OCI-LY7 (cell line): Measurements from ENCODE around the gene TCAIM.

Experiments used
- EZH2phosphoT487 ChIP-seq: fragments of 200-600 bp; sonication (generic); IDR thresholded peaks from 2 replicates; pipeline ENCODE4 v1.6.1; 2018; ENCODE audit warnings: low read depth, borderline replicate concordance, mild to moderate bottlenecking, mixed run types, antibody characterized with exemption, low read length, moderate library complexity, mixed read lengths
- TF ChIP-seq, protein P1 (sequence below): fragments of 200-600 bp; sonication (generic); conservative IDR thresholded peaks from 2 replicates; pipeline ENCODE4 v1.5.1; 2014; ENCODE audit warnings: mild to moderate bottlenecking, antibody characterized with exemption, low read length, moderate library complexity, mixed read lengths

DNA sequence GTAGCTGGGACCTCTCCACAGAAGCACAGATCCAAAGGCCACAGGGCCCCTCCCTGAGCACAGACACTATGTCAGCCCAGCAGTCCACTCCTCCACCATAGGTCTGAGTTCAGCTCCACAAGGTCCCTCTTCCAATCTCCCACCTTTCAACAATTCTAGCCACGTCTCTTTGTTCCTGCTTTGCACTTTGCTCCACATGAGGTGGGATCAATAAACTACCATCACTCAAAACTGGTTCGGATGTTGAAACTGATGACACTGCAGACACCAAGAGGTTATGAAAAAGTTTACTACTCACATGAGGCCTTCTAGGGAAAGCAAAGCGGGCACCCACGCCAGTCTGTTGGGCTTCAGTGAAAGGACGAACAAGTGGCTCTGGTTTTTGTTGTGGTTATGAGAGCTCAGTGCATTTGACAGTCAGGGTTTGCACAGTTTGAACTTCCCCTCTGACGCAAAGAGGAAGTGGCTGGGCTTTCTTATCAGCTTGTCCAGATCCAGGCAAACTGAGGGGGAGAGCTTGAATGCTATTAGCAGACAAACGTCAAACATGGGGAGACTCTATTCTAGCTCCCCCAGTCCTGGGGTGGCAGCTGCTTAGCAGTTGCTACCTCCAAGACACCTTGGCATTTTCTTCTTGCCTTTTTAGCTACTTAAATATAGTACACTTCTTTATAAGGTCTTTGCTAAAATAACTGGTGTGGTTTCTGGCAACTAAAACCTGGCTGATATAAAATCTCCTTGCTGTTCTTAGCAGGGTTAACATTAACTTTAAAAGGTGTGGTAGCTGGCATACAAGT, 101.1 kb downstream of the TCAIM start:
- TF ChIP-seq, protein P1, sequence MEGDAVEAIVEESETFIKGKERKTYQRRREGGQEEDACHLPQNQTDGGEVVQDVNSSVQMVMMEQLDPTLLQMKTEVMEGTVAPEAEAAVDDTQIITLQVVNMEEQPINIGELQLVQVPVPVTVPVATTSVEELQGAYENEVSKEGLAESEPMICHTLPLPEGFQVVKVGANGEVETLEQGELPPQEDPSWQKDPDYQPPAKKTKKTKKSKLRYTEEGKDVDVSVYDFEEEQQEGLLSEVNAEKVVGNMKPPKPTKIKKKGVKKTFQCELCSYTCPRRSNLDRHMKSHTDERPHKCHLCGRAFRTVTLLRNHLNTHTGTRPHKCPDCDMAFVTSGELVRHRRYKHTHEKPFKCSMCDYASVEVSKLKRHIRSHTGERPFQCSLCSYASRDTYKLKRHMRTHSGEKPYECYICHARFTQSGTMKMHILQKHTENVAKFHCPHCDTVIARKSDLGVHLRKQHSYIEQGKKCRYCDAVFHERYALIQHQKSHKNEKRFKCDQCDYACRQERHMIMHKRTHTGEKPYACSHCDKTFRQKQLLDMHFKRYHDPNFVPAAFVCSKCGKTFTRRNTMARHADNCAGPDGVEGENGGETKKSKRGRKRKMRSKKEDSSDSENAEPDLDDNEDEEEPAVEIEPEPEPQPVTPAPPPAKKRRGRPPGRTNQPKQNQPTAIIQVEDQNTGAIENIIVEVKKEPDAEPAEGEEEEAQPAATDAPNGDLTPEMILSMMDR = no peak
- TF ChIP-seq EZH2phosphoT487 = no peak
